Measurements from ENCODE around the gene NBDY.

DNA sequence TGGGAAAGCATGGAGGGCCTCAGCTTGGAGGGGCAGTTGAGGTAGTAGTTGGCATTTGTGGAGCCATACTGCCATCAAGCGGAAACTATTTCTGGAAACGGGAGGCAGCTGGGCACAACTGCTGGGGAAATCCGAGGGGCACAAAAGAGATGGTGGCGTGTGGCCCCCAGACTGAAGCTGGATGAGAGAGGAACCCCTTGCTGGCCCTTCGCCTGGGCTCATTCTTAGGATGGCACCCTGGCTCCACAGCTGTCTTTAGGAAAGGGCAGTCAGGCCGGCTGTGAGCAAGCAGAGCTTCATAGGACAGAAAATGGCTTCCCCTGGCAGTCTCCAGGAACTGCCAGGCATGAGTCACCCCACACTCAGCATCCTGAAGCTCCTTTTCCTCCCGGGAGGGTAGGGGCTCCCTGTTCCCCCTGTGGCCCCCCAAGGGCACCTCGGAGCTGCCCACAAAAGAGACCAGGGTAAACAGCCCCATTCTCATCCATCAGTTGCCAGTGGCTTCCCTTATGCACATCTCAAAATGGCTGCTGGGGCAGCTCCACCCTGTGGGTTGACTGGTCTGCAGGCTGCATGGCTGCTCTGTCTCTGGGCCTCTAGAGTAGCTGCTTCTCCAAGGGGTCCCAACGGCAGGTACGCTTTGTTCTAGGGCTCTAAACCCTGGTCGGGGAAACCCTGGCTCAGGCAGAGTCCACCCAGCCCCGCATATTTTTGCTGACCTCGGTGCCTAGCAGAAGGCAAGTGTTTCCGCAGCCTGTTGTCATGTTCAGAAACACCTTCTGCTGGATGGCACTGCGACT is 64.7 kb downstream of the NBDY start:
- no peak for TF ChIP-seq POLR2AphosphoS5 (IDR thresholded peaks at IDR 0.05)
- TF ChIP-seq, protein P1, sequence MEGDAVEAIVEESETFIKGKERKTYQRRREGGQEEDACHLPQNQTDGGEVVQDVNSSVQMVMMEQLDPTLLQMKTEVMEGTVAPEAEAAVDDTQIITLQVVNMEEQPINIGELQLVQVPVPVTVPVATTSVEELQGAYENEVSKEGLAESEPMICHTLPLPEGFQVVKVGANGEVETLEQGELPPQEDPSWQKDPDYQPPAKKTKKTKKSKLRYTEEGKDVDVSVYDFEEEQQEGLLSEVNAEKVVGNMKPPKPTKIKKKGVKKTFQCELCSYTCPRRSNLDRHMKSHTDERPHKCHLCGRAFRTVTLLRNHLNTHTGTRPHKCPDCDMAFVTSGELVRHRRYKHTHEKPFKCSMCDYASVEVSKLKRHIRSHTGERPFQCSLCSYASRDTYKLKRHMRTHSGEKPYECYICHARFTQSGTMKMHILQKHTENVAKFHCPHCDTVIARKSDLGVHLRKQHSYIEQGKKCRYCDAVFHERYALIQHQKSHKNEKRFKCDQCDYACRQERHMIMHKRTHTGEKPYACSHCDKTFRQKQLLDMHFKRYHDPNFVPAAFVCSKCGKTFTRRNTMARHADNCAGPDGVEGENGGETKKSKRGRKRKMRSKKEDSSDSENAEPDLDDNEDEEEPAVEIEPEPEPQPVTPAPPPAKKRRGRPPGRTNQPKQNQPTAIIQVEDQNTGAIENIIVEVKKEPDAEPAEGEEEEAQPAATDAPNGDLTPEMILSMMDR (IDR thresholded peaks at IDR 0.05) = no peak

Measured in prostate gland (tissue), 2 donors.